Mesodermal cell (in vitro differentiated cells): ENCODE measurements around the gene CALCB.
"Not testable (repeated sequence)": the region's sequence is repeated elsewhere in the genome, so short reads cannot be mapped to it uniquely, and the experiment has no call there.

Experiments used
- H3K27ac ChIP-seq: 2 replicates; pipeline ENCODE4 v1.7.0; 2013; ENCODE audit warnings: mild to moderate bottlenecking, low read depth, low read length, moderate library complexity; ENCODE audit not compliant: severe bottlenecking
- H3K36me3 ChIP-seq: 2 replicates; pipeline ENCODE4 v1.7.1; 2013; ENCODE audit warnings: mild to moderate bottlenecking, low read length, moderate library complexity; ENCODE audit not compliant: control insufficient read depth, insufficient read depth
- H3K4me1 ChIP-seq: one replicate; pipeline ENCODE4 v1.7.1; 2013; ENCODE audit warnings: mild to moderate bottlenecking, low read length; ENCODE audit not compliant: insufficient read depth, control insufficient read depth, poor library complexity, severe bottlenecking
- H3K4me3 ChIP-seq: 2 replicates; pipeline ENCODE4 v1.7.0; 2013; ENCODE audit warnings: low read length, control low read depth, mild to moderate bottlenecking; ENCODE audit not compliant: insufficient read depth, poor library complexity, severe bottlenecking; ENCODE audit errors: extremely low read depth
- H3K9me3 ChIP-seq: 2 replicates; pipeline ENCODE4 v1.7.1; 2013; ENCODE audit warnings: mild to moderate bottlenecking, low read length, moderate library complexity; ENCODE audit not compliant: control insufficient read depth
- WGBS, 2 experiments: methylation state at CpG; one replicate each; pipeline ENCODE4 v1.1.5; 2013; ENCODE audit warnings: missing lambda C conversion rate in 2 of 2; ENCODE audit not compliant: insufficient coverage in 2 of 2; 5-methylcytosine and 5-hydroxymethylcytosine counted together

Gene CALCB

GRCh38 chr11:15048616-15049015 is 24.8 kb upstream of the CALCB start:
- no peaks in the 10 kb centered on the region for H3K4me1 ChIP-seq

GRCh38 chr11:15053191-15053685 is 20.2 kb upstream of the CALCB start:
- Histone ChIP-seq H3K4me1 (no peaks in the 10 kb centered on the region), H3K36me3 (no peaks in the 10 kb centered on the region), H3K27ac (no peak overlapping the region), H3K9me3 (no peaks in the 10 kb centered on the region), H3K4me3 (no peak overlapping the region)
- 73 to 86% methylated on average over 1 of the region's 1 CpG for WGBS, 2 experiments

More at GRCh38 chr11:15048616-15049015, 24.8 kb upstream of the CALCB start:
- H3K4me3 ChIP-seq = no peak overlapping the region
- H3K27ac ChIP-seq = no peak overlapping the region
- H3K9me3 ChIP-seq = no peaks in the 10 kb centered on the region
- no peaks in the 10 kb centered on the region for H3K36me3 ChIP-seq

DNA sequence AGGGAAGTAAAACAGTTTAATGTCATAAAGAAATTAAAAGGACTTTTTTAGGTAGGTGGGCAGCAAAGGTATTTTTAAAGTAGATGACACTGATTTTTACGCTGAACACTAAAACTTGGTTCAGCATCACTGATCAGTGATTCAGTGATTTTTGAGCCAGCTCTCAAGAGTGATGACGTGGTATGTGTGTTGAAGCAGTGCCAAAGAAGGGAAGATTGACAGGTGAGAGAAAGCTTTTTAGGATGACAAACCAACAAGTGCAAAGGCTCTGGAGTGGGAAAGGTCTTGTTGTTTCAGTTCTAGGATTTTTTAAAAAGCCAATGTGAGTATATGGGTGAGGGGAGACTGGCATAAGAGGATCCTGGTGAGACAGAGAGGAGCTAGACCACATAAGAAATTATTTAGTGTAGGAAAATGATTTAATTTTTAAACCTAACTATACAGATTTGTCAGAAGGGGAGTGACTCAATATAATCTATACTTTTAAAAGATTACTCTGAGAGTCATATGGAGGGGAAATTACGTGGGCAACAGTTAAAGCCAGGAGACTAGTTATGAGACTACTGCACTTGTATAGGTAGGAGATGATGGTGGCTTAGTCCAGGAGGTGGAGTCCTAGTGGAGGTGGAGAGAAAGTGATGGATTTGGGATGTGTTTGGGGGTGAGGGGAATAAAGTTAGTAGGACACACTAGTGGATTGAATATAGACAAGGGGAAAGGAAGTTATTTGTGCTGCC is 17.6 kb upstream of the CALCB start:
- Histone ChIP-seq H3K36me3 (no peaks in the 10 kb centered on the region), H3K4me1 (no peaks in the 10 kb centered on the region), H3K4me3 (no peak overlapping the region), H3K27ac (no peak overlapping the region), H3K9me3 (no peaks in the 10 kb centered on the region)
- WGBS, 2 experiments = 85 to 97% methylated on average over 2 to 3 of the region's 3 CpGs

DNA sequence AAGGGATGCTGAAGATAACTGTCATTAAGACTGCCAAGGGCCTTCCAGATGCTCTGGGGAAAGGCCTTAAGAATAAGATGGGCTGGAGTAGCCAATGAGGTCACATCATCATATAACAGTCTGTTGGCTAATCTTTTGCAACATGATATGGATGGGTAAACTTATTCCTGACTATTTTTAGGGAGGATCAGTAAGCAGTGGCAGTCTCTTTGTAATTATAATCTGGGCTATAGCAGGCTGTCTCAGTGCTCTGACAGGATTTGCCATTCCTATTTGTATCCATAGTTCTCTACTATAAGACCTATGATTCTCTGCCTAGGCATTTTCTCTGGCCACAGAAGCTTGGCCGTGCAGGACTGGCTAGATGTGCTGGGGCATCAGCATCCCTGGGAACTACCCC is 16.1 kb upstream of the CALCB start:
- WGBS, 2 experiments = no CpG with 5 or more reads among the region's 1 CpG
- H3K9me3 ChIP-seq = no peaks in the 10 kb centered on the region
- no peaks in the 10 kb centered on the region for H3K4me1 ChIP-seq
- H3K4me3 ChIP-seq = no peak overlapping the region
- H3K36me3 ChIP-seq = no peaks in the 10 kb centered on the region
- H3K27ac ChIP-seq = no peak overlapping the region

- 63 to 89% methylated on average over 1 of the region's 2 CpGs for whole genome bisulfite sequencing, 2 experiments
- Histone ChIP-seq H3K9me3 (no peaks in the 10 kb centered on the region), H3K27ac (no peak overlapping the region)
Measured at GRCh38 chr11:15059132-15059915, 14.1 kb upstream of the CALCB start.

DNA sequence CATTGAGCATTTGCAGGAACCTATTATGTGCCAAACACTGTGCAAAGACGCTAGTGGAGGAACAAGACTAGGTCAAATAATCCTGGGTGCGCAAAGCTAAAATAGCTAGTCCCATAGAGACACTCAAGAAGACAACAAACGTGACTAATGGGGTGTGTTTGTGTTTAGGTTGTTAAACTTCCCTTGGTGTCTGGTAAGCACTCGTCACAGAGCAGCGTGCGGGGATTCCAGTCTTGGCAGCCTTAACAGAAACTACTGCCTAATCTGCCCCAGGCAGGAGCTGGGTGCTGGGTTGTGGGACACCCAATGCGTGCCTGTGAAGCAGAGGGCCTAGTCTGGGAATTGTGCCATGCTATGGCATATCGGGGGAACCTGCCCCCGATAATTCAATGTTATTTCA is 10.8 kb upstream of the CALCB start:
- H3K36me3 ChIP-seq = no peaks in the 10 kb centered on the region
- WGBS, 2 experiments = 85 to 88% methylated on average over 8 of the region's 9 CpGs
- H3K9me3 ChIP-seq = no peaks in the 10 kb centered on the region

More at GRCh38 chr11:15059132-15059915, 14.1 kb upstream of the CALCB start:
- H3K36me3 ChIP-seq = no peaks in the 10 kb centered on the region
- H3K4me1 ChIP-seq = no peaks in the 10 kb centered on the region
- no peak overlapping the region for H3K4me3 ChIP-seq

DNA sequence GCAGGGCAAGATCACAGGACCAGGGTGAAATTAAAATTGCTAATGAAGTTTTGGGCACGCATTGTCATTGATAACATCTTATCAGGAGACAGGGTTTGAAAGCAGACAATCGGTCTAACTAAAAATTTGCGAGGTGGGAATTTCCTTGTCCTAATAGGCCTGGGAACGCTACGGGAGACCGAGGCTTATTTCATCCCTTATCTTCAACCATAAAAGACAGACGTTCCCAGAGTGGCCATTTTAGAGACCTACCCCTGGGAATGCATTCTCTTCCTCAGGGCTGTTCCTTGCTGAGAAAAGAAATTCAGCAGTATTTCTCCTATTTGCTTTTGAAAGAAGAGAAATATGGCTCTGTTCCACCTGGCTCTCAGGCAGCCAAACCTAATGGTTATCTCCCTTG is 3.6 kb upstream of the CALCB start:
- H3K27ac ChIP-seq, H3K9me3 ChIP-seq, H3K4me3 ChIP-seq, H3K36me3 ChIP-seq, H3K4me1 ChIP-seq: not testable (repeated sequence)
- WGBS, 2 experiments = 87 to 95% methylated on average over 6 to 7 of the region's 7 CpGs

More for the DNA sequence above, 10.8 kb upstream of the CALCB start:
- H3K27ac ChIP-seq = no peak overlapping the region
- no peak overlapping the region for H3K4me3 ChIP-seq
- H3K4me1 ChIP-seq = no peaks in the 10 kb centered on the region

- Histone ChIP-seq H3K4me3 (no peak overlapping the region), H3K9me3 (no peaks in the 10 kb centered on the region), H3K4me1 (peaks cover 3% of the 10 kb centered on the region), H3K36me3 (no peaks in the 10 kb centered on the region), H3K27ac (no peak overlapping the region)
- 93% methylated on average over 28 to 30 of the region's 32 CpGs for WGBS, 2 experiments
Measured at GRCh38 chr11:15071556-15072255, 1.7 kb upstream of the CALCB start.

- Histone ChIP-seq H3K36me3 (no peaks in the 10 kb centered on the region), H3K27ac (no peak overlapping the region), H3K9me3 (no peaks in the 10 kb centered on the region), H3K4me3 (no peak overlapping the region), H3K4me1 (peaks cover 3% of the 10 kb centered on the region)
- WGBS, 2 experiments = 83 to 88% methylated on average over 3 to 19 of the region's 23 CpGs
Measured at GRCh38 chr11:15072551-15073143, 746 bp upstream of the CALCB start.
